Activated CD4-positive, alpha-beta T cell treated with anti-CD3 and anti-CD28 coated beads, Interleukin-2, Interleukin-6, amounts not matched to agents 100 ng/mL and 50 ng/mL, durations not matched to agents 16 hours and 8 hours (primary cell): ENCODE data around the gene TMED8.
A peak's percentile ranks its signal among the peaks of the same experiment; 100 is the strongest.
"Not testable (repeated sequence)": the region's sequence is repeated elsewhere in the genome, so short reads cannot be mapped to it uniquely, and the experiment has no call there.

ENCODE experiments used
- DNase-seq: peaks from one replicate; pipeline ENCODE4 v3.0.0-alpha.2; 2020

TMED8 gene, protein sequence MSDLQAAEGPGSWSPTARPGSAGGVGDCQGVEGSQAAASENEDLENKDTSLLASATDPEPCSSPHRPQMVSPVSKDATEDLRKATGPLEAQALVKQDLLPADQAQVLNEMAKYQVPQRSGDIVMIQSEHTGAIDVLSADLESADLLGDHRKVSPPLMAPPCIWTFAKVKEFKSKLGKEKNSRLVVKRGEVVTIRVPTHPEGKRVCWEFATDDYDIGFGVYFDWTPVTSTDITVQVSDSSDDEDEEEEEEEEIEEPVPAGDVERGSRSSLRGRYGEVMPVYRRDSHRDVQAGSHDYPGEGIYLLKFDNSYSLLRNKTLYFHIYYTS

DNA sequence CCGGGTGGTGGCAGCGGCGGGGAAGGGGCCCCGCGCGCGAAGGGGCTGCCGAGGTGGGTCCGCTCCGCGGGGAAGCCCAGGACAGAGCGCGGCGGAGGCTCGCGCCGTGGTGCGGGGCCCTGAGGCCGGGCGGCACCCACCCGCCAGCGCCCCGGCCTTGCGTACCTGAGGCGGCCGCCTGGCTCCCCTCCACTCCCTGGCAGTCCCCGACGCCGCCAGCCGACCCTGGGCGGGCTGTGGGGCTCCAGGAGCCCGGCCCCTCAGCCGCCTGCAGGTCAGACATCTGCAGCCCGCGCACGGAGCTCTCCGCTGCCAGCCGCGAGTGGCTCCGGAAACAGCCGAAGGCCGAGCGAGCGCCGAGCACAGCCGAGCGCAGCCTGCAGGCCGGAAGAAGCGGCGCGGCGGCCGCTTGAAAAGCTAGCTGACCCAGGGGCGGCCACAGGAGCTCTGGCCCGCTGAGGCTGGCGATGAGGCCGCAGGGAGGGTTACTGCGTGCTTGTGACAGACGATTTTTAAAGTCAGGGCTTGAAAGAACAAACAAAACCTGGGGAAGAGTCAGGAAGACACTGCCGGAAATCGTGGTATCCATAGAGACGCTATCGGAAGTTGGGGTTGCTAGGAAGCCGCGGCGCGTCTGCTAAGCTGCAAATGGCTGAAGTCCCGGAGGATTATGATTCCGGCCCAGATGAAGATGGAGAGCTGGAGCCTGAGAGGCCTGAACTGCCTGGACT lies at the start of gene TMED8, which contains the start of gene SAMD15:
Gene TMED8, minus strand, starts transcription at position 324 of the 731 bp plus-strand sequence. Its CDS starts 41 bp downstream, at position 283.
Gene SAMD15, plus strand, starts transcription at position 609 of the 731 bp plus-strand sequence. Its CDS starts 40 bp downstream, at position 649.
- peak; percentile 89 for DNase-seq

DNA sequence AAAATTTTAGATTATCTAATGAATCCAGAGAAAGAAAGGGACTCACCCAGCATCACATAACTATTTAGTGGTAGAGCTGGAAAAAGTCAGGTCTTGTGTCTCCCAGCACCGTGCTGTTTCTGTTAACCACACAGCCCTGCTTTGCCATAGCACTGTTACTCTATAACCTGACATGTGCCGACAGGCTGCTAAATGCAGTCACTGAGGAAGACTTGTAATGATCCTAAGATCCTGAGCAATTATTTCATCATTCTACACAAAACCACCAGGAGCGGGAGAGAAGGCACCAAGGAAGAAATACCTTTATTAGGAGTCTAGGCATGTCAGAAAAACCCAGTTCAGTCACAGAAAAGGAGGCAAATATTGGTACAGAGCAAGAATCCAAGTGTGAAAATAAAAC lies 49.5 kb upstream of the TMED8 start:
- DNase-seq = no peak

DNA sequence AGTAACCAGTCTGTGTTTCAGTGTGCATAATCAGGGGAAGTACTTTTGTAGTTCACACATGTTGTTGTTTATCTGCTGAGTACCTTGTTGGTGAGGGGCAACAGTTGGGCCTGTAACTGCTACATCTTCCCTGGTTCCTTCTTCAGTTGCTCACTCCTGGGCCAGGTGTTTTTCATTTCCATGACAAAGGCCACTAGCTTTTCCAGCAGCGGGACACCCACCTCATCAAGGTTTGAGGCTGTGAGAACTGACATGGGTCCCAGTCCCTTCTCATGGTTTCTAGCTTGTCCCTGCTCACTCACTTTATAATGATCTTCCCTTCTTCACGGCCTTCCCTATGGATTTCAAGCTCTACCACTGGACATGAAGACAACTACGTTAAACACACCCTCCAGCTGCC lies 48.0 kb upstream of the TMED8 start:
- DNase-seq = no peak

DNA sequence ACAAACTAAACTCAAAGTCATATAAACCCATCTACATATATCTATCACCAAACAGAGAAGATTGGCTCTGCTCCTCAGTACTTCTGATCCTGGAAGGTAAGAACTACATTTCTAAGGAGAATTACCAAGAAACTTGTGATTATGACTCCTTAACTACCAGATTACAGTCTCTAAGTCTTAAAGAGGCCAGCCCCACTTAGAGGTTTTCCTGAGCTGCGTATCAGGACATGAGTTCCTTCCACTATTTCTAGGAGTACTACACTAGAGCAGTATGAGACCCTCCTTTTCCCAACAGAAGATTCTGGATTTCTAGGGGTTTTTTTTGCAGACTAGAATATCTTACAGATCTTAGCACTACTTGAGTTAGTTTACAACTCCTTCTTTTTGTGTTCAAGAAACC lies 46.5 kb upstream of the TMED8 start, which contains the start of gene NOXRED1:
Gene NOXRED1, minus strand, starts transcription at position 101 of the 400 bp plus-strand sequence. CDS start 634 bp downstream, outside the sequence.
- DNase-seq = no peak

DNA sequence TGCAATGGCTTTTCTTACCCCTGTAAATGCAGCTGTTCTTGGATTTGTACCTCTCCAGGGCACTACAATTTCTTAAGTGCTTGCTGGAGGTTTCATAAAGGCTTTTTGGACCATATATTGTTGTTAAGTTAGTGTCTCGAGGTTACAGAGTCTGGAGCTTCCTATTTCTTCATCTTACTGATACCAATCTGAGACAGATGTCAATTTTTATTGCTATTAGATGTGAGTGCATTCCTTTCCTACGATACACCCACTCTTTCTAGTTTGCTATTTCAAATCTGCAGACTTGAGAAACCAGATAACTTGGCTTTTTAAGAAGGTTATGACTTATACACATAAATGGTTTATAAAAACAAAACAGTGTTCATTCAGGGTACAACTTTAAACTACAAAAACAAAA lies 44.3 kb upstream of the TMED8 start:
- DNase-seq = no peak

DNA sequence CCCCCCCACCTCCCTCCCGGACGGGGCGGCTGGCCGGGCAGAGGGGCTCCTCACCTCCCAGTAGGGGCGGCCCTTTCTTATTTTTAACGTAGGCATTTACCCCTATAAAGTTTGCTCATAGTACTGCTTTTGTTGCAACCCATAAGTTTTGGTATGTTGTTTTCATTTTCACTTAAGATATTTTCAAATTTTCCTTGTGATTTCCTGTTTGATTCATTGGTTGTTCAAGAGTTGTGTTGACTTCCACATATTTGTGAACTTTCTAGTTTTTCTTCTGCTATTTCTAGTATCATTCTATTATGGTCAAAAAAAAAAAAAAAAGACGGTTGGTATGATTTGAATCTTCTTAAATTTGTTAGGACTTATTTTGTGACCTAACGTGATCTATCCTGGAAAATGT lies 39.9 kb upstream of the TMED8 start:
- no peak for DNase-seq

DNA sequence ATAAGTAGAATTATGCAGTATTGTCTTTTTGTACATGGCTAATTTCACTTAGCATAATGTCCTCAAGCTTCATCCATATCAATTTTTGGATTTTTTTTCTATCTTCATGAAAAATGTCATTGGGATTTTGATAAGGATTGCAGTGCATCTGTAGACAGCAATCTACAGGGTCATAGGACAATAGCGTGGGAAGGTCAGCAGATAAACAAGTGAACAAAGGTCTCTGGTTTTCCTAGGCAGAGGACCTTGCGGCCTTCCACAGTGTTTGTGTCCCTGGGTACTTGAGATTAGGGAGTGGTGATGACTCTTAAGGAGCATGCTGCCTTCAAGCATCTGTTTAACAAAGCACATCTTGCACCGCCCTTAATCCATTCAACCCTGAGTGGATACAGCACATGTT lies 39.2 kb upstream of the TMED8 start:
- not testable (repeated sequence) for DNase-seq

DNA sequence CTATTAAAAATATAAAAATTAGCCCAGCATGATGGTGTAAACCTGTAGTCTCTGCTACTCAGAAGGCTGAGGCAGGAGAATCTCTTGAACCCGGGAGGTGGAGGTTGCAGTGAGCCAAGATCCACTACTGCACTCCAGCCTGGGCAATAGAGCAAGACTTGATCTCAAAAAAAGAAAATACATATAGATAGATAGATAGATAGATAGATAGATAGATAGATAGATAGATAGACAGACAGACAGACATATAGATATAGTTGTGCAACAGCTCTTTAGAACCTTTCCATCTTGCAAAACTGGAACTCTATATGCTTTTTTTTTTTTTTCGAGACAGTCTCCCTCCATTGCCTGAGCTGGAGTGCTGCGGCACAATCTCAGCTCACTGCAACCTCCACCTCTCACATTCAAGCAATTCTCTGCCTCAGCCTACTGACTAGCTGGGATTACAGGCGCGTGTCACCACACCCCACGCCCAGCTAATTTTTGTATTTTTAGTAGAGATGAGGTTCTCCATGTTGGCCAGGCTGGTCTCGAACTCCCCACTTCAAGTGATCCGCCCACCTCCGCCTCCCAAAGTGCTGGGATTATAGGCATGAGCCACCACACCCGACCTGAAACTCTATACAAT lies 38.6 kb upstream of the TMED8 start:
- DNase-seq = not testable (repeated sequence)

DNA sequence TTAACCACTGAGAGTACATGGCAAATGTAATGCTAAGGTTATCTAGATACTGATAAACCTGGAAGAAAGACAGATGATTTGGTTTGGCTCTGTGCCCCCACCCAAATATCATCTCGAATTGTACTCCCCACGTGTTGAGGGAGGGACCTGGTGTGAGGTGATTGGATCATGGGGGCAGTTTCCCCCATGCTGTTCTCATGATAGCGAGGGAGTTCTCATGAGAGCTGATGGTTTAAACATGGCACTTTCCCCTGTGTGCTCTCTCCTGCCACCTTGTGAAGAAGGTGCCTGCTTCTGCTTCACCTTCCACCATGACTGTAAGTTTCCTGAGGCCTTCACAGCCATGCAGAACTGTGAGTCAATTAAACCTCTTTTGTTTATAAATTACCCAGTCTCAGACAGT lies 32.2 kb upstream of the TMED8 start:
- peak; percentile 8 for DNase-seq

DNA sequence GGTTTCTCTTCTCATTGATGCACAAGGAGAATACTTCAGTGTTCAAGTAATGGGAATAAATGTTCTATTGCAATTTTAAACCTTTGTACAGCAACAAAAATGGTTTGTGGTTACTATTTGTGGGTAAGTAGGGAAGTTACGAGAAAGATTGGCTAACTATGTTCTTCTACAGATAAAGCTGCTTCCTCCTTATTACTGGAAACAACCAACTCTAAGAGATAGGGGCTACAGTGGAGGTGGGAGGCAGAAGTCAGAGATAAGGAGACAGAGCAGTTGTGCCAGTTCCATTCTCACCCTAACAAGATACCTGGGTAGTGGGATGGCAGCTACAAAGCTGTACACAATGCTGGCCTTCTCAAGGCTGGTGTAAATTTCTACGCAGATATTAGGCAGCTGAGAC lies 30.3 kb upstream of the TMED8 start:
- no peak for DNase-seq

DNA sequence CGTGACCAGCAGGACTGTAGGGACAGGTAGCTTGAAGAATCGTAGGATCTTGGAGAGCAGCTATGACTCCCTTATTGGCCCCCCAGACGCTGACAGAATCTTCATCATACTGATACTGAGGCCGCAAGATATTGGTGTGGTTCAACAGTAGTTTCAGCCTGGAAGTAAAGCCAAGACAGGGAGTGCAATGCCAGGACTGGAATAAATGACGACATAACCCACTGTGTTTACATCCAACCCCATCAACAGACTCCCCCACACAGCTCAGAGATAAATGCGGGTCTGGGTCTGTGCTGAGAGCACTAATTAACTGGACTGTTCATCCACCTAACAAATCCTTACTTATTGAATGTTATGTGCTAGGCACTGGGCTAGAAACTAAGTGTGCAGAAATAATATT lies 29.8 kb upstream of the TMED8 start:
- peak; percentile 5 for DNase-seq

DNA sequence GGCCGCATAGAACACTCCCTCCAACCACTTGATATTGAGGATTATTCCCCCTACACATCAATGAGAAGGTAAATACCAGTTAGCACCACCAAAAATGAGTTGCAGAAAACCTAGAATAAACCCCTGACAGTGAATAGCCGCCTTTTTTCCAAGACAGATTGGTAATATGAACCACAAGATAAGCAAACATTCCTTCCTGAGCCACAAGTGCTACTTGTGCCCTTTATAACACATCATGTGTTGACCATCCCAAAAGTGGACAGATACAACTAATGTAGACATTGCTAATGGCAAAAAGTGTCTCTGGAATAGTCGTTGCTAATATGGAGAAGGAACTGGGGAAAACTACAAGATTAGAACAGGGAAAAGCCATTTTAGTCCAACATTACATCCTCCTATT lies 29.2 kb upstream of the TMED8 start:
- no peak for DNase-seq

DNA sequence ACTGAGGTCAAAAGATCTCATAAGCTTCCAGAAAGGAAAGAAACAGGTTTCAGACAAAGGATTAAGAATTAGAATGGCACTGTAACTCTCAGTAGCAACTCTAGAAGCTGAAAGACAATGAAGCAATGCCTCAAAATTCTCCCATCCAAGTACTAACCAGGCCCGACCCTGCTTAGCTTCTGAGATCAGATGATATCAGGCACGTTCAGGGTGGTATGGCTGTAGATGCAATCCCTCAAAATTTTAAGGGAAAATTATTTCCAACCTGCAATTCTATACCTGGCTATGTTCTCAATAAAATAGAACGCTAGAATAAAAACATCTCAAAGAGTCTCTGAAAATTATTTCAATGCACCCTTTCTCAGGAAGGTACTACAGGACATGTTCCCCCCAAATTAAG lies 26.9 kb upstream of the TMED8 start:
- no peak for DNase-seq

DNA sequence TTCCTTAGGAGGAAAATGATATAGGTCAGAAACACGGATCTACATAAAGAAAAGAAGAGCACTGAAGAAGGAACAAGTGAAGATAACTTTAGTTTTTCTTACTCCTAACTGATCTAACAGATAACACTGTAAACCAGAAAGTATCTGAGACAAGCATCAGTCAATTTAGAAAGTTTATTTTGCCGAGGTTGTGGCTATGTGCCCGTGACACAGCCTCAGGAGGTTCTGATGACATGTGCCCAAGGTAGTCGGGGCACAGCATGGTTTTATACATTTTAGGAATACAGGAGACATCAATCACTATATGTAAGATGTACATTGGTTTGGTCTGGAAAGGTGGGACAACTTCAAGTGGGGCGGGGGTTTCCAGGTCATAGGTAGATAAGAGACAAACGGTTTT lies 23.3 kb upstream of the TMED8 start:
- DNase-seq = no peak

DNA sequence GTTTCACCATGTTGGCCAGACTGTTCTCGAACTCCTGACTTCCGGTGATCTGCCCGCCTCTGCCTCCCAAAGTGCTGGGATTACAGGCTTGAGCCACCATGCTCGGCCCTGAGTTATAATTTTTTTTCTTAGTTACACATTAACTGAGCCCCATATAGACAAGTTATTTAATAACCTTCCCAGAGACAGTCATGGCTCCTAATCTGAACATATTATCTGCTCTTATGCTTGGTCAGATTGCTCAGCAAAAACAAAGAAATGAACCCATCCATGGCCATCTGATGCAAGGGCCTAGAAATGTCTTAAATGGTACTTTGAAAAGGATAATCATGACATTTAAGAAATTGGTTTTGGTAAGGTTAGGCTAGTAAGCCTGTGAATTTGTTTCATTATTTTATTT lies 13.3 kb upstream of the TMED8 start:
- DNase-seq = no peak

DNA sequence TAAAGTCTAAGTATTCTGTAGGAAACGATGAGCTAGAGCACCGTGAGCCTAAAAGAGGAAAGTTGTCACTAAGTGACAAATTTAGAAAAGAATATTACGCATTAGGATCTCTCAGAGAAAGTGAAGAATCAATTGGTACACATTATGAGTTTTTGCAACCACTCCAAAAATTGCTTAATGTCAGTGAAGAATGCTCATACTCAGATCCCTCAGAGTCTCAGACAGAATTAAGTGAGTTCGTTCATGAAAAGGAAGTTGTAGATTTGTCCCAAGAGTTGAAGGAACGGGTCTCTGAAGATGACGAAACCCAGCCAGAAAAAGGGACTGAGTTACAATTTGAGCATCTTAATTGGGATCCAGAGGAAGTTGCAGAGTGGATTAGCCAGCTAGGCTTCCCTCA lies 1.8 kb upstream of the TMED8 start:
- no peak for DNase-seq

DNA sequence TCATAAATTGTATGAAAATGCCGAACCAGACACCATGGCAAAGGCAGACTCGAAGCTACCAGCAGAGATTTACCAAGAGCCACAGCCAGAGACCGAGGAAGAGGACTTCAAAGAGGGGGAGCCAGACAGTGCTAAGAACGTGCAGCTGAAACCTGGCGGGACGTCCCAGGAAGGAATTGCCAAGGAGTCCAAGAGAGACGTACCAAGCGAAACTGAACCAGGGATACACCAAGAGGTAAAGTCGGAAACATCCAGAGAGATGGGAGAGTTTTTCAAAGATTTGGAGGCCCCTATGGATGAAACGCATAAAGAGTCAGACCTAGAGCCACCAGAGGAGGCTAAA lies 579 bp upstream of the TMED8 start:
- DNase-seq = no peak

DNA sequence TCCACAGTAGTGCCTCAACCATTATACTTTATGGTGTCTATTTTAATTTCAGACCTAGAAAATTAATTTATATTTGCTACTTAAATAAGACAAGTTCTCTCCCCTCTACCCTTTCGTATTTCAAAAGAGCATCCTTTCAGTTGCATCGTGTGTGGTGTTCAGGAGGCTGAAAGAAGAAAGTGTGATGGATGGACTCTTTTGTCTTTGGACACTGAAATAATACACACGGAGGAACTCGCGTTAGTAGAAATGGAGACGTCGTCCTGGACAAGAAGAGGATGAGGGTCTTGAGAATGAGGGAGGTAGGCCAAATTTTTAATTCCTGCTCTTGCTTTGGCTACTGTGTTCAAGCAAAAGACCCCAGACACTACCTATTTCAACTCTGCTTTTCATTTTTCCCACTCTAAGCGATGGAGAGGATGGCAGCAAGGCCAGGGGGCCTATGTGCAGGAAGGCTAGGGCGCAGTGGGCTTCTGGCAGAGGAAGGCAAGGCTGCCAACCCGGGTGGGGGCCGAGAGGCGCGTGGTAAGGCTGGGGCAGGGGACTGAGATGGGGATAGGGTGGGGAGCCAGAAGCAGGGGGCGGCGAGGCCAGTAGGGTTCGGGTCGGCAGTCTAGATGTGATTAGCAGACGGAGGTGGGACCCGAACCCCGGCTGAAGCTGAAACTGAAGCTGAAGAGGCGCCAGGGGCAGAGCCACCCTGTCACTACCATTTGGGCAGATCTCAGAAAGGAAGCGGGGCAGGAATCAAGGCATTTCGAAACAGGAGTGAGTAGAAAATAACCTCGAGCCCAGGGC lies 722 bp downstream of the TMED8 start:
- DNase-seq = peak; percentile 61

DNA sequence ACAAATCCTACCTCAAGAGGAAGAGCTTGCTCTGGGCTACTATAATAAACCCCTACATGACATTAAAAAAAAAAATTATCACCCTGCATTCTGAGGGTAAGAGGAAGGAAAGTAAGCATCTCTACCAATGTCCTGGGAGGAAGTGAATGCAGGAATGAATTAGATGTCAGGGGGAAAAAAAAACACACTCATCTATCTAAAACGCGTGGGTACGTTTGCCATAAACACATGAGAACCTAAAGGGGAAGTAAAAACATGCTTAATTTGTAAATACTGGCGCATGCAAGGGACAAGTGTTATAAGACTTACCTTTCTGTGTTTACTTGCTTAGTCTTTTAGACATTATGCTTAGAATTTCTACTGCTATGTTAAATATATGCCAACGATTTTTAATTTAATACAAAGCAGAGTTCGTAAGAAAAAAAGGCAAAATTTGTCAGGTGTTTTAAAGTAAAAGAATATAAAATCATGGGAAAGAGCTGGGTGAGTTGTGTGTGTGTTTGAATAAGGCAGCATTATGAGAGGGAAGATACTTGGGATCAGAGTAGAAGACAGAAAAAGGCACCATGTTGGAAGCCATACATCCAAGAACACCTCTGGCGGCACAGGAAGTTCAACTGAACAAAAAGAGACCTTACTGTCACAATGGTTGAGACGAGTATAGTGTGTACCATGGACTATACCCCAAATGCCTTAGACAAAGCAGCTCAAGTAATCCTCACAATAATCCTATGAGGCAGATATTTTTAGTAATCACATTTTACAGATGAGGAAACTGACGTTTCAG lies 1.5 kb downstream of the TMED8 start:
- peak; percentile 4 for DNase-seq

DNA sequence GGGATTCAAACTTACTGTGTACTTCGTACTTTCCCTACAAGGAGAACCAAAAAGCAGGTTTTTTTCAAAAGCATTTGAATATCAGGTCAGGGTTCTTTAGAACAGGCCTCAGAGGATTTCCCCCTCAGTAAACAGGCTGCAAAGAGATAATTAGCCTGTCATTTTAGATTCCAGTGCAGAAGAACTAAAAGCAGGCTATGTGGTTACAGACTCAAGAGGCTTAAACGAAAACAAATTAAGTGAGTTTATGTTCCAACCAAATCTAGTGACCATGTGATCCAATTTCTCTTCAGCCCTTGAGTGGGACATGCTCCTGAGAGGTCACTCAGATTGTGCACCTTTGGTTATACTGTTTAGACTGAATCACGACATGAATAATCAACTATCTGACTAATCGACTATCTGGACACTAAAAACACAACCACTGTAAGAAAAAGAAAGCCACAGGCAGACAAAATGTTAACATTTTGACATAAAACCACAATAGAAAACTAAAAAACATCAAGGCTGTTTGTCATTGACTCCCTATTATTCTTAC lies 4.5 kb downstream of the TMED8 start:
- peak; percentile 39 for DNase-seq

DNA sequence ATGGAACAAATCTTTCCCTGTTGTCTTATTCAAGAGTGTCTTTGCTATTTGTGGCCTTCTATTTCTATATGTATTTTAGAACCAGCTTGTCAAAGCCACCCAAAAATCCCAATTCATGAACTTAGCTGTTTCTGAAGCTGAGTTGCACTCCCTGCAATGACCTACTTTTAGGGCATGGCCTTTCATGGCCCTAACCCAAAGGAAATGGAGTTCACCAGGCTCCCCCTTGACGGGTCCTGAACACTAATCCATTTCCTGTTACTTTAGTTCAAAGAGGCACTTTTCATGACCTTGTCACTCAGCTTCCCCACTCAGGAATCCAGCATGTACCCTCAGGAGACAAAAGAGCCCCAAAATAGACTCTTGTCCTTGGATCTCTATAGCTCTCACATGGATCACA lies 7.6 kb downstream of the TMED8 start:
- peak; percentile 5 for DNase-seq

DNA sequence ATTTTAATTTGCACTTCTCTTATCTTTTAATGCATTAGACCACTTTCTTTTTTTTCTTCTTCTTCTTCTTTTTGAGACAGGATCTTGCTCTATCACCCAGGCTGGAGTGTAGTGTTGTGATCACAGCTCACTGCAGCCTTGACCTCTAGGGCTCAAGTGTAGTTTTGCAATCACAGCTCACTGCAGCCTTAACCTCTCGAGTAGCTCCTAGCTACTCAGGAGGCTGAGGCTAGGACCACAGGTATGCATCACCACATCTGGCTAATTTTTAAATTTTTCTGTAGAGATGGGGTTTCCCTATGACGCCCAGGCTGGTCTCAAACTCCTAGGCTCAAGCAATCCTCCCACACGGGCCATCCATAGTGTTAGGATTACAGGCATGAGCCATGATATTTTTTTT lies 12.7 kb downstream of the TMED8 start:
- DNase-seq = no peak
